Endothelial cell of umbilical vein (primary cell): ENCODE data around the gene LRP1B. TPM values are rescaled to one million over a fixed set of nuclear protein-coding genes. Genes with fewer than 3 reads are reported as not detected.

Source experiments
- BruUV-seq: library from RNA; stranded (reverse); fragments of 400-500 nt; replicated peaks from 2 replicates; lab custom pipeline; 2021; lab: Mats Ljungman, UMichigan
- CTCF ChIA-PET: fragments of 300-600, 350-600 bp; sonication (Branson Sonifier 250); formaldehyde crosslinking; loops from one replicate; lab custom pipeline; 2021; ENCODE audit warnings: antibody characterized with exemption, inconsistent platforms; lab: Charles Lee
- POLR2A ChIA-PET: fragments of 300-600, 350-600 bp; sonication (Branson Sonifier 250); formaldehyde crosslinking; loops from one replicate; lab custom pipeline; 2021; ENCODE audit warnings: antibody characterized with exemption, inconsistent platforms; lab: Charles Lee
- DNase-seq: peaks from one replicate; pipeline ENCODE4 v3.0.0-alpha.2; 2011; ENCODE audit warnings: low read depth, low spot score
- FAIRE-seq: peaks from 2 replicates; lab custom pipeline; 2011; peaks lifted over from hg19 to GRCh38; lab: Jason Lieb, UNC
- H2AFZ ChIP-seq: 2 replicates; pipeline ENCODE4 v1.6.0; 2012; ENCODE audit warnings: low read depth, low read length, control low read depth, inconsistent platforms
- H3K27ac ChIP-seq: 2 replicates; pipeline ENCODE4 v1.5.1; 2011; ENCODE audit warnings: low read depth, mild to moderate bottlenecking, control low read depth, low read length, moderate library complexity; ENCODE audit not compliant: insufficient read depth
- H3K27me3 ChIP-seq, 2 experiments: 2 replicates each; pipeline versions ENCODE4 v1.6.0 to v1.6.1; 2011; ENCODE audit warnings: low read length in 2 of 2, mixed read lengths in 1 of 2; ENCODE audit not compliant: control insufficient read depth in 2 of 2, insufficient read depth in 2 of 2
- H3K36me3 ChIP-seq, 2 experiments: 2 replicates in 1 of 2; 3 replicates in 1 of 2; pipeline ENCODE4 v1.5.1; 2011; ENCODE audit warnings: low read length in 2 of 2, mild to moderate bottlenecking in 1 of 2, moderate library complexity in 1 of 2; ENCODE audit not compliant: control insufficient read depth in 2 of 2, insufficient read depth in 2 of 2; ENCODE audit errors: extremely low read depth in 1 of 2
- H3K4me1 ChIP-seq: 3 replicates; pipeline ENCODE4 v1.5.1; 2011; ENCODE audit warnings: mild to moderate bottlenecking, low read length; ENCODE audit not compliant: control insufficient read depth, insufficient read depth; ENCODE audit errors: extremely low read depth
- H3K4me2 ChIP-seq: 2 replicates; pipeline ENCODE4 v1.6.1; 2011; ENCODE audit warnings: low read length, control low read depth, mixed read lengths; ENCODE audit not compliant: insufficient read depth
- H3K4me3 ChIP-seq, 3 experiments: fragments of 200-600 bp in 1 of 3; sonication (generic), shearing (Covaris generic) in 1 of 3; replicated peaks in 1 of 3; 2 replicates each; pipeline ENCODE4 v1.5.1; 2011 to 2016; ENCODE audit warnings: control low read depth in 3 of 3, low read length in 3 of 3, mild to moderate bottlenecking in 2 of 3, inconsistent platforms in 1 of 3, low read depth in 1 of 3, moderate library complexity in 1 of 3; ENCODE audit not compliant: insufficient read depth in 1 of 3
- H3K79me2 ChIP-seq: 2 replicates; pipeline ENCODE4 v1.6.0; 2012; ENCODE audit warnings: low read length, inconsistent platforms; ENCODE audit not compliant: control insufficient read depth, insufficient read depth
- H3K9ac ChIP-seq: replicated peaks from 2 replicates; pipeline ENCODE3; 2011; ENCODE audit warnings: low read length, control low read depth; ENCODE audit not compliant: insufficient read depth; ENCODE audit errors: extremely low read depth
- H3K9me1 ChIP-seq: replicated peaks from 3 replicates; pipeline ENCODE4 v1.6.0; 2011; ENCODE audit warnings: mild to moderate bottlenecking, low read length; ENCODE audit not compliant: control insufficient read depth, insufficient read depth; ENCODE audit errors: extremely low read depth
- H3K9me3 ChIP-seq: replicated peaks from 2 replicates; pipeline ENCODE4 v1.5.1; 2012; ENCODE audit warnings: low read length, inconsistent platforms; ENCODE audit not compliant: control insufficient read depth, insufficient read depth
- H4K20me1 ChIP-seq: replicated peaks from 2 replicates; pipeline ENCODE3; 2011; ENCODE audit warnings: mild to moderate bottlenecking, low read length; ENCODE audit not compliant: control insufficient read depth, insufficient read depth; ENCODE audit errors: extremely low read depth
- CTCF ChIP-seq, 2 donors: IDR thresholded peaks; 1 replicate in 1 of 2; 2 replicates in 1 of 2; pipeline ENCODE4 v1.5.1; 2011; ENCODE audit warnings: low read length in 2 of 2, mild to moderate bottlenecking in 2 of 2, moderate library complexity in 2 of 2, control low read depth in 1 of 2, inconsistent platforms in 1 of 2, low read depth in 1 of 2; ENCODE audit not compliant: insufficient read depth in 1 of 2; ENCODE audit errors: extremely low read depth in 1 of 2
- EZH2 ChIP-seq: IDR thresholded peaks from 2 replicates; pipeline ENCODE4 v1.6.1; 2012; ENCODE audit warnings: borderline replicate concordance, low read depth, mild to moderate bottlenecking, moderate library complexity, low read length, inconsistent platforms; ENCODE audit not compliant: severe bottlenecking
- FOS ChIP-seq: IDR thresholded peaks from 2 replicates; pipeline ENCODE4 v1.6.1; 2011; ENCODE audit warnings: mild to moderate bottlenecking, low read length, moderate library complexity, borderline replicate concordance; ENCODE audit not compliant: insufficient read depth
- GATA2 ChIP-seq: IDR thresholded peaks from 2 replicates; pipeline ENCODE4 v1.7.0; 2011; ENCODE audit warnings: low read depth, mild to moderate bottlenecking, moderate library complexity, mixed read lengths, low read length; ENCODE audit not compliant: insufficient read length, insufficient read depth
- JUN ChIP-seq: IDR thresholded peaks from 2 replicates; pipeline ENCODE4 v1.6.1; 2011; ENCODE audit warnings: borderline replicate concordance, low read depth; ENCODE audit not compliant: insufficient read length, insufficient read depth
- MAX ChIP-seq: IDR thresholded peaks from 2 replicates; pipeline ENCODE4 v1.6.1; 2011; ENCODE audit not compliant: insufficient read depth, insufficient read length
- MYC ChIP-seq: IDR thresholded peaks from one replicate; pipeline ENCODE4 v1.6.1; 2011; ENCODE audit warnings: mild to moderate bottlenecking, low read depth, low read length
- POLR2A ChIP-seq: IDR thresholded peaks from 2 replicates; pipeline ENCODE4 v1.6.1; 2012; ENCODE audit warnings: low read depth, mild to moderate bottlenecking, control low read depth, low read length
- POLR2AphosphoS5 ChIP-seq: IDR thresholded peaks from 2 replicates; pipeline ENCODE4 v1.6.1; 2012; ENCODE audit warnings: low read depth, mild to moderate bottlenecking, control low read depth, low read length, moderate library complexity; ENCODE audit not compliant: insufficient read depth
- dilution Hi-C: fragments of 300-500 bp; cut with MboI; formaldehyde crosslinking; loops from one replicate; pipeline ENCODE4 v1.15.0; 2019; ENCODE audit warnings: low sequenced_read_pairs; ENCODE audit not compliant: extremely low pct_ligation_motif_present
- intact Hi-C: fragments of 100-400 bp; cut with micrococcal nuclease; formaldehyde crosslinking; loops from one replicate; pipeline ENCODE4 v1.10.0; 2022
- polyA plus RNA-seq, 4 experiments: library from polyadenylated mRNA; depleted of rRNA in 3 of 4; stranded (reverse) in 3 of 4; unstranded in 1 of 4; fragments of >200 nt; gene quantifications; 2 replicates each; pipeline versions ENCODE4 v1.2.1 to v1.2.3, GENCODE V29; 2011 to 2012; ENCODE audit warnings: missing spikeins in 1 of 4
- total RNA-seq: library from RNA; stranded (reverse); gene quantifications from 2 replicates; pipeline ENCODE4 v1.2.3, GENCODE V29; 2021

LRP1B gene
- total and polyA plus RNA-seq, 2 donors (not counting 3 experiments of a cell fraction or from before 2014, with no cell fraction given): 0.03 to 0.07 TPM

- dilution Hi-C loops: no loop called here
Observed at GRCh38 chr2:140627136-140627535, 1503.7 kb downstream of the LRP1B start.

More at GRCh38 chr2:140627136-140627535, 1503.7 kb downstream of the LRP1B start:
- Histone ChIP-seq H3K9me3 (no peaks in the 10 kb centered on the region), H3K4me1 (no peaks in the 10 kb centered on the region), H3K79me2 (no peaks in the 10 kb centered on the region), H3K9ac (no peak overlapping the region), H3K4me2 (no peak overlapping the region), H3K27ac (no peak overlapping the region), H3K27me3 (no peaks in the 10 kb centered on the region), H3K4me3 (no peak overlapping the region), H2AFZ (no peak overlapping the region), H3K9me1 (no peaks in the 10 kb centered on the region), H3K36me3 (no peaks in the 10 kb centered on the region), H4K20me1 (no peaks in the 10 kb centered on the region)
- DNase-seq (no peak), FAIRE-seq (no peak)
- intact Hi-C loops: no loop called here
- CTCF ChIA-PET: no interaction called here
- no TSS peak for BruUV-seq
- POLR2A ChIA-PET: interaction anchor here (0.6 kb wide), 1 partner anchor 31 kb away, joined by 4 read pairs; no protein-coding TSS in a partner anchor
- TF ChIP-seq MAX (no peak), CTCF (IDR thresholded peaks at IDR 0.05; ENCODE audit: extremely low read depth in 1 of 2, insufficient read depth in 1 of 2, low read depth in 1 of 2, low read length in 2 of 2) (no peak), EZH2 (no peak), GATA2 (no peak), POLR2AphosphoS5 (no peak), JUN (no peak), FOS (no peak), POLR2A (no peak), MYC (no peak)
